GM12878 (cell line): ENCODE measurements around the gene SLCO3A1. TPM values are rescaled to one million over a fixed set of nuclear protein-coding genes. Genes with fewer than 3 reads are reported as not detected.

Experiments used
- ATAC-seq: fragments of 200-7000 bp; cut with Tn5 transposase; 3 replicates; pipeline ENCODE4 v1.9.1; 2020; ENCODE audit warnings: mild to moderate bottlenecking, moderate library complexity
- BruUV-seq: library from RNA; stranded (reverse); fragments of 400-500 nt; replicated peaks from 2 replicates; lab custom pipeline; 2021; lab: Mats Ljungman, UMichigan
- CTCF ChIA-PET: fragments of 300-600 bp; sonication (Branson Sonifier 250); formaldehyde crosslinking; extraction: SDS; loops from one replicate; lab custom pipeline; 2021; ENCODE audit warnings: inconsistent platforms; lab: Yijun Ruan, JAX
- POLR2A ChIA-PET: fragments of 350-600 bp; formaldehyde crosslinking; extraction: SDS; loops from one replicate; lab custom pipeline; 2021; ENCODE audit warnings: inconsistent platforms; lab: Charles Lee
- RAD21 ChIA-PET: fragments of 300-600 bp; sonication (Branson Sonifier 250); formaldehyde crosslinking; loops from one replicate; lab custom pipeline; 2023; ENCODE audit warnings: antibody characterized with exemption; ENCODE audit not compliant: unreplicated experiment; lab: Charles Lee
- SMC1A ChIA-PET: fragments of 300-600 bp; sonication (Branson Sonifier 250); formaldehyde crosslinking; loops from one replicate; lab custom pipeline; 2023; ENCODE audit not compliant: unreplicated experiment, uncharacterized antibody; lab: Charles Lee
- DNase-seq: peaks from one replicate; pipeline ENCODE4 v3.0.0-alpha.2; 2011; ENCODE audit warnings: low read depth, low spot score
- FAIRE-seq: peaks from 3 replicates; lab custom pipeline; 2011; peaks lifted over from hg19 to GRCh38; lab: Jason Lieb, UNC
- H2AFZ ChIP-seq: 2 replicates; pipeline ENCODE4 v1.6.0; 2011; ENCODE audit warnings: low read depth, low read length, control low read depth; ENCODE audit not compliant: control insufficient read depth
- H3K27ac ChIP-seq: 2 replicates; pipeline ENCODE4 v1.5.1; 2011; ENCODE audit warnings: control low read depth; ENCODE audit not compliant: control insufficient read depth, insufficient read depth
- H3K27me3 ChIP-seq, 2 experiments: replicated peaks in 1 of 2; 2 replicates each; pipeline versions ENCODE4 v1.6.0 to v1.6.1; 2011; ENCODE audit warnings: low read length in 1 of 2; ENCODE audit not compliant: control insufficient read depth in 2 of 2, insufficient read depth in 2 of 2
- H3K36me3 ChIP-seq, 2 experiments: 2 replicates each; pipeline ENCODE4 v1.5.1; 2011; ENCODE audit warnings: low read length in 1 of 2; ENCODE audit not compliant: control insufficient read depth in 2 of 2, insufficient read depth in 2 of 2
- H3K4me1 ChIP-seq: 2 replicates; pipeline ENCODE4 v1.6.1; 2011; ENCODE audit warnings: mild to moderate bottlenecking, low read length, moderate library complexity, mixed read lengths; ENCODE audit not compliant: control insufficient read depth, insufficient read depth
- H3K4me2 ChIP-seq: 2 replicates; pipeline ENCODE4 v1.6.0; 2011; ENCODE audit warnings: control low read depth; ENCODE audit not compliant: control insufficient read depth, insufficient read depth
- H3K4me3 ChIP-seq: fragments of 200-600 bp; sonication (generic); 2 replicates; pipeline ENCODE4 v1.5.1; 2016
- H3K79me2 ChIP-seq: 2 replicates; pipeline ENCODE4 v1.6.0; 2011; ENCODE audit warnings: low read length; ENCODE audit not compliant: control insufficient read depth, insufficient read depth
- H3K9ac ChIP-seq: 2 replicates; pipeline ENCODE4 v1.8.0; 2011; ENCODE audit warnings: low read length, control low read depth, mixed read lengths; ENCODE audit not compliant: control insufficient read depth, insufficient read depth
- H3K9me3 ChIP-seq: replicated peaks from 3 replicates; pipeline ENCODE4 v1.5.1; 2011; ENCODE audit warnings: mild to moderate bottlenecking, low read length; ENCODE audit not compliant: control insufficient read depth, insufficient read depth
- H4K20me1 ChIP-seq: 2 replicates; pipeline ENCODE4 v1.6.0; 2011; ENCODE audit not compliant: control insufficient read depth, insufficient read depth
- ATF2 ChIP-seq: IDR thresholded peaks from 2 replicates; pipeline ENCODE4 v1.6.1; 2012; ENCODE audit warnings: low read length, inconsistent platforms
- E2F4 ChIP-seq: IDR thresholded peaks from 2 replicates; pipeline ENCODE4 v1.6.1; 2012; ENCODE audit warnings: low read depth, low read length, improper control_type of control experiment
- EED ChIP-seq: sonication (generic); IDR thresholded peaks from 2 replicates; pipeline ENCODE4 v1.6.1; 2016; ENCODE audit warnings: antibody characterized with exemption, low read depth
- GATAD2B ChIP-seq: fragments of 450-650 bp; conservative IDR thresholded peaks from 2 replicates; pipeline ENCODE4 v1.6.1; 2017; ENCODE audit warnings: low read depth, mild to moderate bottlenecking, moderate library complexity
- HDAC2 ChIP-seq: fragments of 200-600 bp; sonication (generic); IDR thresholded peaks from 2 replicates; pipeline ENCODE4 v1.6.1; 2017
- IRF3 ChIP-seq: fragments of 450-650 bp; IDR thresholded peaks from 2 replicates; pipeline ENCODE4 v1.6.1; 2014; ENCODE audit warnings: mild to moderate bottlenecking
- NFXL1 ChIP-seq: fragments of 450-650 bp; IDR thresholded peaks from 2 replicates; pipeline ENCODE4 v1.6.1; 2017; ENCODE audit warnings: antibody characterized with exemption, mild to moderate bottlenecking, borderline replicate concordance
- PAX5 ChIP-seq: IDR thresholded peaks from 2 replicates; pipeline ENCODE4 v1.6.1; 2011; ENCODE audit warnings: low read depth, low read length, borderline replicate concordance
- POLR2AphosphoS2 ChIP-seq: IDR thresholded peaks from 2 replicates; pipeline ENCODE4 v1.6.1; 2011; ENCODE audit warnings: low read depth, mild to moderate bottlenecking, low read length, improper control_type of control experiment, moderate library complexity
- POLR2AphosphoS5 ChIP-seq: IDR thresholded peaks from 2 replicates; pipeline ENCODE4 v1.6.1; 2011; ENCODE audit warnings: mild to moderate bottlenecking, low read length, inconsistent platforms
- RELB ChIP-seq: fragments of 450-650 bp; IDR thresholded peaks from 2 replicates; pipeline ENCODE4 v1.6.1; 2017; ENCODE audit warnings: low read depth, mild to moderate bottlenecking, moderate library complexity
- WGBS: methylation state at CpG from one replicate; pipeline ENCODE4 v1.1.6; 2016; ENCODE audit warnings: low lambda C conversion rate; ENCODE audit not compliant: insufficient replicate concordance, insufficient coverage; ENCODE audit errors: missing lambda C conversion rate; 5-methylcytosine and 5-hydroxymethylcytosine counted together
- in situ Hi-C: fragments of 300-500 bp; cut with MboI; formaldehyde crosslinking; loops from 9 replicates; pipeline ENCODE4 v1.14.3; 2018; ENCODE audit warnings: mixed read lengths
- intact Hi-C: fragments of 100-400 bp; cut with micrococcal nuclease; formaldehyde crosslinking; loops from one replicate; pipeline ENCODE4 v1.14.2; 2022; ENCODE audit not compliant: unreplicated experiment
- polyA plus RNA-seq, 11 experiments: library from polyadenylated mRNA; depleted of rRNA in 4 of 11; unstranded in 6 of 11; stranded (reverse) in 5 of 11; fragments of >200 nt; fragmentation: Nextera tagmentation in 4 of 11; fragmentation: Illumina TruSeq in 1 of 11; extraction: Ambion mirVana in 4 of 11; extraction: Trizol in 1 of 11; gene quantifications; 1 replicate in 1 of 11; 2 replicates in 10 of 11; pipeline versions ENCODE4 v1.2.1 to v1.2.3, GENCODE V29; 2011 to 2016; ENCODE audit warnings: inconsistent platforms in 2 of 11, missing spikeins in 2 of 11, low read depth in 1 of 11
- total RNA-seq, 4 experiments: library from RNA; depleted of rRNA in 3 of 4; stranded (reverse); fragments of >200 nt in 3 of 4; fragmentation: Illumina TruSeq in 1 of 4; extraction: Trizol in 1 of 4; gene quantifications; 2 replicates each; pipeline versions ENCODE4 v1.2.1 to v1.2.3, GENCODE V29; 2013 to 2021

SLCO3A1 gene
- total and polyA plus RNA-seq, 10 of the 15 experiments (the other 5 are each of a cell fraction or from before 2014, with no cell fraction given), result 0.05 to 5.9 (median 0.31) TPM

- TF ChIP-seq IRF3 (no peak), NFXL1 (no peak)
- TF ChIP-seq, all 136 proteins: peak for 0
Measured at GRCh38 chr15:92048739-92049138, 195.2 kb downstream of the SLCO3A1 start (continued).

- RAD21 ChIA-PET, result no interaction called here
- Histone ChIP-seq H3K4me2 (no peak overlapping the region), H2AFZ (no peak overlapping the region), H3K27me3 (no peaks in the 10 kb centered on the region; a peak in 1 of 4 replicates), H3K9ac (no peak overlapping the region), H3K4me3 (no peak overlapping the region), H3K36me3 (no peaks in the 10 kb centered on the region), H3K79me2 (no peaks in the 10 kb centered on the region), H3K27ac (no peak overlapping the region), H3K4me1 (no peaks in the 10 kb centered on the region), H4K20me1 (no peaks in the 10 kb centered on the region), H3K9me3 (no peaks in the 10 kb centered on the region)
- DNase-seq (no peak), FAIRE-seq (no peak), ATAC-seq (no peak)
- no TSS peak for BruUV-seq
- in situ Hi-C loops (no loop called here), intact Hi-C loops (no loop called here)
- TF ChIP-seq GATAD2B (no peak), PAX5 (no peak), ATF2 (no peak), POLR2AphosphoS5 (no peak), EED (no peak), POLR2AphosphoS2 (no peak), HDAC2 (no peak), E2F4 (no peak), RELB (no peak)
- CTCF ChIA-PET, result no interaction called here
- POLR2A ChIA-PET, result no interaction called here
- SMC1A ChIA-PET, result no interaction called here
- WGBS, result 10% methylated on average over 10 of the region's 10 CpGs
Measured at GRCh38 chr15:92049290-92049989, 195.9 kb downstream of the SLCO3A1 start.
